ENCODE data around the gene DISC1.

DISC1 gene

DNA sequence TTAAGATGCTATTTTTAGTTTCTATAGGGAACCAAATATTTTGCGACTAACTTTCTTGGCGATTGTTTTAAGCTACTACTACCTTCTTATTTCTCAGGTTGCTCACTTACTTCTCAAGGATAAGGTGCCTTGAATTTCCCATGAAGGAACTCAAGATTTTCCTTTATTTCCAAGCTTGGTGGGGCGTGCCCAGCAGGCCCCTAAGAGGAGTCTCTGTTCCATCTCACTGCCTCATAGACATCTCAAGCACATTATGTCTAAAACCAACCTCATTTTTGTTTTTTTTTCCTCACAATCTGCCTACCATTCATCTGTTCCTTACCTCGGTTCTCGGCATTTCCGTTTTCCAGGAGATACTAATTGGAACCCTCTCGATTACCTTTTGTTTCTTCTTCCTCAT is 421.9 kb downstream of the DISC1 start:
- no peak for DNase-seq (ENCODE audit: low spot score)

DNA sequence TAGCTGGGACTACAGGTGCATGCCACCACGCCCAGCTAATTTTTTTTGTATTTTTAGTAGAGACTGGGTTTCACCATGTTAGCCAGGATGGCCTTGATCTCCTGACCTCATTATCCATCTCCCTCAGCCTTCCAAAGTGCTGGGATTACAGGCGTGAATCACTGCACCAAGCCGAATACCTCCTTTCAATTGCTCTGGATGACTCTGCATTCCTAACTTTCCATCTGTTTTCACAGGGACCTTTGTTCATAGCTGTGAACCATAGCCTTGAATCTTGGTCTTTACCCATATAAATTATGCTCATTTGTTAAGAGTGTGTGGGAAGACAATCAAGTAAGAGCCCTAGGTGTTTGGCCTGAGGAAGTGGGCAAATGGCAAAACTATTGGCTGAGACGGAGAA is 422.7 kb downstream of the DISC1 start:
- no peak for DNase-seq (ENCODE audit: low spot score)

DNA sequence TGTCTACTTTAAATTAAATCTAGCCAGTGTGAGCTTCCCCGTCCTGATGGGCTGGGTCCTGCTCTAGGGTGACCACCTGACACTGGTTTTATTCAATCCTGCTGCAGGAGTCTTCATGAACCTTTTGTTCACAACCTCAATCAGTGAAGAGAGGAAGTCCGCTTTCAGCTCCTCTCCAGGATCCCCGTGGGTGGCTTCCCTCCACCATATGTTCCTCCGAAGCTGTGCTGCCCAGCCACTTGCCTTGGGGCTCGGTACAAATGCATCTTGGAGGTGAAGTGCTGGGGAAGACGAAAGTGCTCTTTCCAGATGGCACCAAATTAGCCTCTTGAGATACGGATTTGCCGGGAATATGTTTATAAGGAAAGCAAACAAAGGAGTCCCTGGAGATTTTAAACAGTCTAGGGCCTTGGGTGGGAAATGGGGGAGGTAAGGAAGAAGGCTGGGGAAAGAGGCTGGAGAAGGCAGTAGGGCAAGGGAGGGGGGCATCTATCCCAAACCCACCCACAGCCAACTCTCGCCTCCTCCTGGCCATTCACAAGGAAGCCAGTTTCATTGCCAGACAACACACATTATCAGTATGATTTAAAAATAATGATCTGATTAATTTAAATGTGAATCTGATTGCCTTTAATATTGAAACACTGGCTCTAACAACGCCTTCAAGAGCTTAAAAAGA is 430.8 kb downstream of the DISC1 start:
- DNase-seq (ENCODE audit: low spot score) = no peak

DNA sequence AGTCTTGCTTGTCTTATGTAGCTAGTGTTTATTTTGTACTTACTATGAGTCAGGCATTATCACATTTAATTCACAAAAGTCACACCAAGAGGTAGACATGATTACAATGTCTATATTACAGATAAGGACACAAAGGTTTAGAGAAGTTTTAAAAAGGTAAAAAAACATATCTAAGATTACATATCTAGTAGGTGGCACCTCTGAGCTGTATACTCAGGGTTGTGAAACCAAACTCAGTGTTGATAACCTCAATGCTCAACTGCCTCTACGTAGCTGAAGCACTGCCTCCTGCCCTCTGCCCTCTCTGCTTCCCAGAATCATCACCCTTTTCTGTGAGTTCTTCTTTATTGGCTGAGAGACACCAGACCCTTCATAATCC is 431.3 kb downstream of the DISC1 start:
- DNase-seq (ENCODE audit: low spot score) = no peak

DNA sequence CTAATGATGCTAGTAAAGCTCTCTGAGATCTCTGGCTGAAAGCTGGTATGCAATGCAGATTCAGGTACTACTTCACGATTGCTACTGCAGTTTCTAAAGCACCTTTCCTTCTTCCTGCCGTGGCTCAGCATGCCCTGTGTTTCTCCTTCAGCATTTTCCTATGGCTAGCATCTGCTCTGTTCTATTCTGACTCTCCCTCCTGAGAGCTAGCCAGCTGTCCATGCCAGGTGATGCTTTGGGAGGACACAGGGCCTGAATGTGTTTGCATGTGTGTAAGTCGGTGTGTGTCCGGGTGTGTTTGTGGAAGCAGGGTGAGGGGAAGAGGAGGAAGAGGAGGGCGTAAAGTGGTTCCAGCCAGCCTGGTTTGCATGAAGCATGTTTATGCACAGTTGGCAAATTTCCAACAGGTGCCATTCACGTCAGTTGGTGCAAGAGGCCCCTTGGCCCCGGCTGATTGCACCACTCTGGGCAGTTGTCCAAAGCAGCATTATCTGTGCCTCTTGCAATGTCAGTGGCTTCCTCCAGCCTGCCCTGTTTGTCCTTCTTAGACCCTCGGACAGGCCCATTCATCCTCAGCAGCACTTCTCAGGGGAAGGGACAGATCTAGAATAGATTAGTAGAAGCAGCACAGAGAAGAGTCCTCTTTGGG is 433.3 kb downstream of the DISC1 start:
- DNase-seq (ENCODE audit: low spot score) = no peak

DNA sequence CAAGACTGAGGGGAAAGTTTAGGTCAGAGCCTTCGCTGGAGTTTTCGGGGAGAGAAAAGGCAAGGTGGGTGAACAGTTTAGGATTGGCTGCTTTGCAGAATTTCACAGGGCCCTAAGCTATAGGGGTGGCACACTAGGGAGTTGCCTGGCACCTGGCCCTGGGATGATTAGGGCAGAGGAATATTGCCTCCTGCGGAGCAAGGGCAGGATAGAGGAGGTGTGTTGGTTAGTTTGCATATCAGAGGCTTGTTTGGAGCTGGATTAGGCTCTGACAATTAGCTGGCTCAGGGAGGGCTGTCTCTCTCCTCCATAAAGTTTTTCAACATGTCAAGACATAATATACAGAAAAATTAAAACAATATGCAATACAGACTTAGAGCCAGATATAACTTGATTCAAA is 436.4 kb downstream of the DISC1 start:
- no peak for DNase-seq (ENCODE audit: low spot score)

DNA sequence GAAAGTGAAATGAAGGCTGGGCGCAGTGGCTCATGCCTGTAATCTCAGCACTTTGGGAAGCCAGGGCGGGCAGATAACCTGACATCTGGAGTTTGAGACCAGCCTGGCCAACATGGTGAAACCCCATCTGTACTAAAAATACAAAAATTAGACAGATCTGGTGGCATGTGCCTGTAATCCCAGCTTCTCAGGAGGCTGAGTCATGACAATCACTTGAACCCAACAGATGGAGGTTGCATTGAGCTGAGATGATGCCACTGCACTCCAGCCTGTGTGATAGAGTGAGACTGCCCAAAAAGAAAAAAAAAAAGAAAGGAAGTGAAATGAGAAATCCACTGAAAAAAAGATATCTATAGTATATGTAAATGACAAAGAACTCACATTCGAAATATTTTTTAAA is 439.9 kb downstream of the DISC1 start:
- no peak for DNase-seq (ENCODE audit: low spot score)

DNA sequence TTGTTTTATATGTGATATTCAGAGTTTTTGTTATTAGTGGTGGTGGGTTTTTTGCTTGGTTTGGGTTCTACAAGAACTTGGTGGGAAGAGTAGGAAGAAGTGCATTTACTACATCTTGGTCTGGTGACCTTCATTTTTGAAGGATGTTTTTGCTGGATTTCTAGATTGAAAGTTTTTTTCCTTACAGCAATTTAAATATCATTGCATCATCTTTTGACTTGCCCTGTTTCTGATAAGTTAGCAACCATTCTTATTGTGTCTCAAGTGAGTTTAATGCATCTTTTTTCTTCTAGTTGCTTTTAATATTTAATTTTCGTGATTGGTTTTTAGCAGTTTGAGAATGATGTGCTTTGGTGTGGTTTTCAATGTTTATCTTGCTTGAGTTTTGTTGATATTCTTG is 447.7 kb downstream of the DISC1 start:
- no peak for DNase-seq (ENCODE audit: low spot score)

DNA sequence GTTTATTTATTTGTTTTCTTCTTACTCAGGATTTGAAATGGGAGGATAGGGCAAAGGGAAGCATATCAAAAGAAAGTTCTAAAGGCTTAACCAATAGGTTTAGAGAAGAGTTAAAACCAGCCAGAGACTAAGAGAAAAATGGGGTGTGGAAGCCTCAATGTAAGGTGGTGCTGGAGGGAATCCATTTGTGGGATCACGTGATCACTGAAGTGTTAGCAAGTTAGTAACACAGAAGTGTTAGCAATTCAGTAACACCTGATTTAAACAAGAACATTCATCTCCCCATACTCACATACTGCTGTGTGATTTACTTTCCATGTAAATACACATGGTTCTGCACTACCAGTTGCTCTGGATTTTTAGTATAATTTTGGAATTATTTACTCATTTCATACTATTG is 451.2 kb downstream of the DISC1 start:
- no peak for DNase-seq (ENCODE audit: low spot score)

DNA sequence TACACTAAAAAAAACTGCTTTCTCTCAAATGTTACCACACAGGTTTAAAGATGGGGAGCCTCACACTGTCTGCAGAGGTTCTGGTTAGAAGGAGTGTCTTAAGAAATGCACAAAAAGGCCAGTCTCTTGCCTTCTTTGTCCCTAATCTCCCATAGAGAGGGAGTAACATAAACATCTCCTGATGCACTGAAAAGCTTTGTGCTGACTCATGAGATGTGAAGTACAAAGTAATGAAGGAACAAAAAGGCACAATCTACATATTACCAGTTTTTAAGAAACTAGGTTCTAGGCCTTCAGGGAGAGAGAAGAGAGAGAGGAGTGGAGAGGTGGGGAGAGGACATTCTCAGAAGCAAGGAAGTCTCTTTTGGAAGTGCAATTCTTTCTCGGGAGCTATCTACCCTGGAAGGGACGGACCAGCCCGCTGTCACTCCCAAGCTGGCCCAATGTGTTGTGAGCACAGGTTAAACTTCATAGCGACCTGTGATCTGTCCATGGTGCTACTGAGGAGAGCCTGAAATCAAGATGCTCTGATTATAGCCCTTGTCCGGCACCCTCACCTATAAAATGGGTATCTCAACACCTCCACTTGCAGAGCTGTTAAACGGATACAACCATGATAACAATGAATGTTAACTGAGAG is 458.1 kb downstream of the DISC1 start:
- no peak for DNase-seq (ENCODE audit: low spot score)

DNA sequence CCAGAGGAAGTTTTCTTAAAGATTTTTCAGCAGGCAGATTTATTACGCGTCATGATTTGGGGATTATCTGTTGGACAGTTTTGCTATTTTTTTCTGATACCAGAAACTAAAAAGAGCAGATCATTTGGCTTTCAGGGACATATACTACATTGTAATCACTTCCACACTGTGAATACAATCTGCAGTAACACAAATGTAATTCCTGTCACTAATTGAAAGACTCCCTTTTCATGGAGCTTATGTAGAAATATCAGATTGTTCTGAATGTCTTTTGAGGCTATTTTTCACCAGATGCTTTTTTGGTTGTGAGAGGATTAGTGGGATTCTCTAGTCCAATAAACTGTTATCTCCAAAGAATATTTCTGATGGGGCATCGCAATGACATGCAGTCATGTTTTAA is 464.2 kb downstream of the DISC1 start:
- no peak for DNase-seq (ENCODE audit: low spot score)
